NCI-H1105 treated with DMSO at 0.1 percent for 48 hours (cell line): ENCODE results near the gene ECI1.
A peak's percentile ranks its signal among the peaks of the same experiment; 100 is the strongest.
"Not testable (repeated sequence)": the region's sequence is repeated elsewhere in the genome, so short reads cannot be mapped to it uniquely, and the experiment has no call there.

Experiments used
- DNase-seq: peaks from one replicate; lab custom pipeline; 2025; lab: John Stamatoyannopoulos, UW

ECI1 gene

DNA sequence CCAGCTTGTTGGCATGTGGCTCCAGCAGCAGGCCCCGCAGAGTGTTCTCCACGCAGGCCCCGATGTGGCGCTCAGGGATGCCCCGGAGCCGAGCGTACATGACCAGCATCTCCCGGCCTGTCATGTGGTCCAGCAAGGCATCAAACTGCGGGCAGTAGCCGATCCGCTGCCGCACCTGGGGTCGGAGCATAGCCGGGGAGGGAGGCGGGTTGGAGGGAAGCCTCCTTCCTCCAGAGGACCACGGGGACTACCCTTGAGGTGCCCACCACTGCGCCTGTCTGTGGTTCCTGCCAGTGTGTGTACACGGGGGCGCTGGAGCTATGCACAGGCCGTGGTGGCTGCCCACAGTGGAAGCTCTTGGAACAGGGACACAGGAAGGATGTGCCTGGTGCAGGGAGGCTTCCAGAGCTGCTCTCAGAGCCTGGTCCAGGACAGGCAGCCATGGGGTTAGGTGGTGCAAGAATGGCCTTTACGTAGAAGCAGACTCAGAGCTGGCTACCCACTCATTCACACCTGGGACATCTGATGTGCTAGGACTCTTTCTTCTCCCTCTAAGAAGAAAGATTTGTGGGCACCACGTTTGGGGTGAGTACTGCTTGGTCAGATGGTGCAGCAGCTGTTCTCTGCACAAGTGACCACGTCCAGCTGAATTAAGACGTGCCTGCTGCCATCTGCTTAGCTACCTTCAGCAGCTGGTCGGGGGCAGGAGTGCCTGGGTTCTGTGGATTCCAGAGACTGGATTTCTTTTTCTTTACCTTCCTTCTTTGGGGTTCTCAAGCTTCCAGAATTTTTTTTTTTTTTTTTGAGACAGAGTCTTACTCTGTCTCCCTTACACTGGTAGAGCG lies 27.8 kb upstream of the ECI1 start:
- DNase-seq, result no peak

DNA sequence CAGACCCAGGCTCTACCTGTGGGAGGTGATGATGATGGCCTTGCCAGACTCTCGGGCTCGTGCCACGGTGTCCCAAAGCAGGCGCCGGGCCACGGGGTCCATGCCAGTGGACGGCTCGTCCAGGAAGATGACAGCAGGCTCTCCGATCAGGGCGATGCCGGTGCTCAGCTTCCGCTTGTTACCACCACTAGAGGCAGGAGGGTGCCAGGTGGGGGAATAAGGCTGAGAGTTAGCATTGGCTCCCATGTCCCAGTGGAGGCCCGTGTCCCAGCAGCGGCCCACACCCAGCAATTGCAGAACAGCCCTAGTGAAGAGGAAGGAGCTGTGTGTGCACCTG lies 26.9 kb upstream of the ECI1 start:
- DNase-seq, result no peak

DNA sequence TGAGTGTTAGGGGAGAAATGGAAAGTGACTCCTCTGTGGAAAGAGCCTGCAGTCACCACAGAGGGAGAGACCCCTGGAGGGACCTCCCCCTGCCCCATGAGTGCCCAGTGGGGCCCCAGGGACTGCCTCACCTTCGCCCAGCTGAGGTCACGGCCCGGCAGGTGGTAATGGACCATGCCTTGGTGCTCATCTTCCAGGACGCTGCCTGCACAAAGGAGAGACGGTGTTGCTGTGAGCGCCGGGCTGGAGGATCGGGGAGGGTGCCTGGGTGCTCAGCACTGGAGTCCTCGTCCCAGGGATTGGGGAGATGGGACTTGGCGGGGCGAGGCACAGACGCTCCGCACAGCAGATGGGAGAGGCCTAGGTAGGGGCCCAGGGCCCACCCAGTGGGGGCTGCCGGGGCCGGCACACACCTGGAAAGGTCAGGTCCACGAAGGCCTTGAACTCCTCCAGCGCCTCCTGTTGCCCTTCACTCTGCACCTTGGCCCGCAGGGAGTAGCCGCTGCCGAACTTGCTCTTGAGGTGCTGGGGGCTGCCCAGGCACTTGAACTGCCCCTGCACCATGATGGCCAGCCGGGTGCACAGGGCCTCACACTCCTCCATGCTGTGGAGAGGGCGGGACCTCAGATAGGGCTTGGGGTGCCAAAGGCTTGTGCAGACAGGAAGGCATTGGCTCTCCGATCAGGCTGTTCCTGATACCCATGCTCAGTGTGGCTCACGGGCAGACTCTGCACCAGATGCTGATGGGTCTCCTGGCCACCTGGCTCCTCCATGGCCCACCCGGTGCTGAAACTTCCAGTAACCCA lies 26.3 kb upstream of the ECI1 start:
- DNase-seq, result no peak

DNA sequence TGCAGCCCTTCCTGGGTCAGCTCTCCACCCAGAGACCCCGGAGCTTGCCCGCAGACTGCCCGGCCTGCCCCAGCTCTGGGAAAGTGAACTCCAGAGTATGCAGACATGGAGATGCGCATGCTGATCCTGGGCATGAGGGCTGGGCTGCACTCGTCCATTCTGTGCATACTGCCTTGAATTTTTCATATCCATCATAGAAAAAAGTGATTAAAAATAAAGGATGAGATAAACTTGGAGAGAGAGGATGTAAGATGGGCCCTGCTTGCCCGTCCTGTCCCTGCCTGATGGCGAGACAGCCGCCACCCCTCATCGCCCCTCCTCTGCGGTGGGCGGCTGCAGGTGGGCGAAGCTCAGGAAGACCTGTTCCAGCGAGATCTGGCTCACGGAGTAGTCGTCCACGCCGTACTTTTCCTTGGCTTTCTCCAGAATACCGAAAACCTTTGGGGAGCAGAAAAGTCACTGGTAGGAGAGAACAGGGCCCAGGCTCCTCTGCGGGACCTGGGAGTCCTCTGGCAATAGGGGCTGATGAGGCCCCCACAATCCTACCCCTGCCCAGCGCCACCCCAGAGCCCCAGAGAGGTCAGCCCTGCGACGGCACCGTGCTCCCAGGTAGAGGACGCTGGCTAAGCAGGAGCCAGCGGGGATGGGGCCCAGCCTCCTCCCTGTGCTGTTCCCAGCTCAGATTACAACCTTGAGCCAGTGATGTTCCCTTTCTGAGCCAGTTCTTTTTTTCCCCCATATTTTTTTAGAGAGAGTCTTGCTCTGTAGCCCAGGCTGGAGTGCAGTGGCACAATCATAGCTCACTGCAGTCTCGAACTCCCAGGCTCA lies 25.2 kb upstream of the ECI1 start:
- DNase-seq, result no peak

DNA sequence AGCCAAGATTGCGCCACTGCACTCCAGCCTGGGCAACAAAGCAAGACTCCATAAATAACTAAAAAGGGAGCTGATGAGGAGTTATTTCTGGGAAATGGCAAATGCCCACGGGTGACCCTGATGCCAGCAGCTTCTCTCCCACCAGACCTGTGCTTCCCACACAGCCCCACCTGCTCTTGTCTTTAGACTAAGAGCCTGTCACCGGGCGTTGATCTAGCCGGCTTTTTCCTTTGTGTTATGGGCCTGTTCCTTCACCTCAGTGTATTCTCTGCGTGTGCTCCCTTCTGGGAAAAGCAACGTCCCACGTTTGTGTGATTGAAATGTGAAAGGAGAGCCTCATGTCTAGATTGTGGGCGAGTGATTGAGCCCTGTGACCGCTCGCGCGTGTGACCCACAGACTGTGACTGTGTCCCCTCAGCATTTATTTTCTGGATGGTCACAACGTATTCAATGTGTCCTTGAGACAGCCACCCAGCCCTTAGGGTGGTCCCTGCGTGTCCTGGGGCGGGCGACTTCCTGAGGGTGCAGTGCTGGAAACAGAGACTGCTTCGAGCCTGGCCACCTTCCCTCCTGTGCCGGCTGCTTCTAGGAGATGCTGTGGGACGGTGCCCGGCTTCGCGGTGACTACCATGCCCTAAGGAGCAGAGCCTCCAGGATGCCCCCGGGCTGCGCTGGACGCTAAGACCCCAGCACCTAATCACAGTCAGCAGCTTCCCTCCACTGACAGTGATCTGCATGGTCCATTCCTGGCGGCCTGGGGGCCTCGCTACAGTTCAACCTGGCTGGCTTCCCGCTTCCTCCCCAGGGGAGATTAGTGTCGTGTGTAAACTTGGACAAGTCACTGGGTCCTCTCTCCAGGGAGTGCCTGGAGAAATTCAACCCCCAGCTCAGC lies 24.3 kb upstream of the ECI1 start:
- no peak for DNase-seq

DNA sequence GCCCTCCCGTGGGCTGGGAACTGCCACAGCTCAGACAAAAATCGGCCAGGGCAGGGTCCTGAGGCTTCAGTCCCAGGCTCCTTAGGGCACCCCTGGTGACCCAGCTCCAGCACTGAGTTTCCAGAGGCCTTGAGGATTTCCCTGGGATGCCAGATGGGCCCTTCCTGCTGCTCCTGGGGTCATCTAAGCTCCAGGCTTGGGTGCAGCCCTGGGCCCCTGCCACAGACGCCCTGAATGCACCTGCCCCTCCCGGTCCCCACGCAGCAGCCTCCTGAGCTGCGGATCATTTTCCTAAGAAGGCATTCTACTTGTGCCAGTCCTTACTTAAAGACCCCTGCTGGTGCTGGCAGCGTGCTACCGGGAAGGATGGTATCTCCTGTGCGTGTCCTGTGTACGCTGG lies 22.5 kb upstream of the ECI1 start:
- no peak for DNase-seq

DNA sequence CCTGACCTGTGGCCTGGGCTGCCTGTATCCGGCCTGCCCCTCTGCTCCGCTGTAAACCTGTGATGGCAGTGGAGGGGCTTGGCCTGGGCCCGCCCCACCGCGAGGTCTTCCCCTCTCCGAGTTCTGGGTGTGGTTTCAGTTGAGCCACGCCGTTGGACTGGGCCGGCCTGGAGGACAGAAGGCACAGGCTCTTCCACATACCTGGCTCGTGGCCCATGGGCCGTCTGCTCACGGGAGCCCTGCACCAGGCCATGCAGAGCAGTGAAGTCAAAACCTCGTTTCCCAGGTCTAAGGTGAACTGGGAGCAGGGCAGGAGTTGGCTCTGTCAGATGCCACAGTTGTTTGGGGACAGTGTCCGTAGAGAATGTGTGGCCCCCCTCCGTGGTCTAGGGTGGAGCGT lies 22.1 kb upstream of the ECI1 start:
- no peak for DNase-seq

DNA sequence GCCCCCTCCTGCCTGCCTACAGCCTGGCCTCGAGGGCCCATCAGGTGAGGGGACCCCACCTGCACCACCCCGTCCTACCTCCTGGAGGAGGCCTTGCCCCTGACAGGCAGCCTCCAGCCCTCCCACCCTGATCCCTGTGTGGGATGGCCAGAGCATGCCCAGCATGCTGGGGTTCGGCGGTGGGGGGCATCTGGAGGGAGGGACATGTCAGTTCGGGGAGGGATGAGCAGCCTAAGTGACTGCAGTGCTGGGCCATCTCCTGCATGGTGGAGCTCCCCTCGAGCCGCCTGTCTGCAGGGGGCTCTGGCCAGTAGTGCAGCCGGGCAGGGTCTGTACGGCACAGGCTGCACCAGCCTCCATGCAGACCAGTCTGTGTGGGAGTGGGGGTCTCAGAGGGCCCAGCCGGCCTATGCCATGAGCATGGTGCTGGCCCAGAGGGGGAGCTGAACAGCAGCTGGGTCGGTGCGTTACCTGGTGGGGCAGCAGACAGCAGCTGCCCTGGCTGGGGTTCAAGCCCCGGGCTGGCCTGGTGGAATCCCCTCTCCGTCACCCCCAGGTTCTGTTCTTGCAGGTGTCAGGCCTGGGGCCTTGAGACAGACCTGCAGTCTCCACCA lies 20.6 kb upstream of the ECI1 start:
- DNase-seq, result no peak

DNA sequence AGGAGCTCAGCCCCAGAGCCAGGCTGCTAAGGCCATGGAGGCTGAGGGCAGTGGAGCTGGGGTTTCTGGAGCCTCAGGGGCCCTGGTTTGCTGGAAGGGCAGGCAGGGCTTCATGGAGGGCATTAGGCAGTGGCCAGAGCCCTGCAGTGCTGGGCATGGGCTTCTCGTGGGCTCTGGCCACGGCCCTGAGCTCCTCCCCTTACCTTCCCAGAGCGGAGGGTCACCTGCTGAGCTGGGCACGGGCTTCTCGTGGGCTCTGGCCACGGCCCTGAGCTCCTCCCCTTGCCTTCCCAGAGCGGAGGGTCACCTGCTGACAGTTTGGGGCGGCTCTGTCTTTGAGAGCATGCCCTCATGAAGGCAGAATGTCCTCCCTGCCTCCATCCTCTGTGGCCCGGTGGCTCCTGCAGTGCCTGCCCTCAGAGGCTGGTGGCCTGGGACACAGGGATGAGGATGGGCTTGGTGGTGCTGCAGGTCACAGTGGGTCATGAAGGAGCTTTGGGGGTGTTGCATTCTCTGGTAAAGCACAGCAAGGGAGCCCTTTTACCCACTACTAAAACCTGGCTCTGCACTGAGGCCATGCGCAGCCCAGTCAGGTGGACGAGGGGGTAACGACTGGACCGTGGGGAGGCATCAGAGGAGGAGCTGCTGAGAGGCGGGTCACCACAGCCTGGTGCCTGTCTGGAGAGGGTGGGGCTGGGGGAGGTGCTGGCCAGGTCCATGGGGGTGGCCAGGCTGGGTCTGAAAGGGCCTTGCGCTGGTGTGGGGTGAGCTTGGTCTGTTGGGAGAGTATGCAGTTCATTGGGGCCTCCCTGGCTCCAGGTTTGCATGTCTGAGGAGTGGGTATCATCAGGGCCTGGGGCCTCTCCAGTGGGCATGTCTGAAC lies 19.4 kb upstream of the ECI1 start:
- no peak for DNase-seq

DNA sequence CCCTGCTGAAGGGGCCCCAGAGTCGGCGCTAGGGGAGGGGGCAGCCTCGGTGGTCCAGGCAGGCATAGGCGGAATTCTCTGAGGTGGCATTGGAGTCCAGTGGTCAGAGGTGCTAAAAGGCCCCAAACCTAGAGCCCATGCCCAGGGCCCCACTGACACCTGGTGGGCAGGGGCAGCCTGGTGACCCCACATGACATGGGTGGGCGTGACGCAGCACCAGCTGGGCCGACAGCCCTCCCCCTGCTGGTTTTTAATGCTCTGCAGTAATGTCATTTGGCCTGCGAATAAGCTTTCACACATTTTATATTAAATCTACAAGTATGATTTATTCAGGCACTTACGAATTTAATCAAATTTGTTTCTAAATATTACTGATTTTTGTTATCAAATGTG lies 18.7 kb upstream of the ECI1 start:
- no peak for DNase-seq

DNA sequence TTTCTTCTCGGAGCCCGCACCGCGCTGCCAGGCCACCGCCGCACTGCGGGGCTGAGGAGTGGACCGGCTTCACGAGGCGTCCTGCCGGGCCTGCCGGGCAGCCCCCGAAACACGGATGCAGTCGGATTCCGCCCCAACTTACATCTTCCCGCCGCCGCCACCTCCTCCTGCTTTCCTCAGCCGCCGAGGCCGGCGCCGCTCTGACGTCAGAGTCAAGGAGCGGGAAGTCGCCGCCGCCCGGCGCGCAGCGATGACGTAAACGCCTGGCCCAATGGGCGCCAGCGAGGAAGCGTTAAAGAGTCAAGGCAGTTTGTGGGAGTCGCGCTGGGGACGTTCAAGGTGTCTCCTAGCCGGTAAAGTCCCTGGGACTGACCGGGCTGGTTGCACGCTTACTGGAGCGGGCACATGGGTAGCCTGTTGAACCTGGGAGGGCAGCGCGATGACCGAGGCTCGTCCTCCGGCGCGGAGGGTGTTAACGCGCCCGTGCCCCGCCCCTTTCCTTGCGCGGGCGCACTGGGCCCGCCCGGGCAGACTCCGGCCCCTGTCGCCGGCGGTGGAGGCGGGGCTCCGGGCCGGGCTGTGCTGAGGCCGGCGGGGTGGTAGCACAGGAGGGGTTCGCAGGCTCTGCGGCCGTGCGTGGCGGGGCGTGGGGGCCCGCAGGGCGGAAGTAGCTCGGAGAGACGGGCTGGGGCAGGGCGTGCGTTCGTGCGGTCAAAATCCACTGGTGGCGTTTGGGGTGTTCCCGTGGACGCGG lies 16.7 kb upstream of the ECI1 start, which contains the start of gene RNPS1:
RNPS1 (minus strand) TSS at position 214 of the 754 bp plus-strand sequence. CDS start 3,483 bp downstream, outside the sequence.
- DNase-seq, result peak; percentile 79

DNA sequence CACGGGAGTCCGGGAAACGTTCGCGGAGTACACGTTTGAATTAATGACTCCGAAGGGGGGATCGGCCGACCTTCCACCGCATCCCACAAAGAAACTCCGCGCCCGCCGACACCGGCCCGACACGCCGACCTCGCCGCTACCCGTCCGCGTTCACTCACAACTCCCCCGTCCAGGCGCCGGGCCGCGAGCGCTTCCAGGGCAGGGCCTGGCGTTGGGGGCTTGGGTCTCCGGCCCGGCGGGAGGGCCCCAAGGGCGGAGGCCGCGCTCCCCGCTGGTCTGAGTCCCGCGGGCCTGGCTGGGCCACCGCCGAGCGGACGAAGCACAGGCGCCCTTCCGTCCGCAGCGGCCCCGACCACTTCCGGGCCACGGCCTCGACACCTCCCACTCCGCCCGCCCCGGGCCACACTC lies 16.1 kb upstream of the ECI1 start:
- peak; percentile 19 for DNase-seq

DNA sequence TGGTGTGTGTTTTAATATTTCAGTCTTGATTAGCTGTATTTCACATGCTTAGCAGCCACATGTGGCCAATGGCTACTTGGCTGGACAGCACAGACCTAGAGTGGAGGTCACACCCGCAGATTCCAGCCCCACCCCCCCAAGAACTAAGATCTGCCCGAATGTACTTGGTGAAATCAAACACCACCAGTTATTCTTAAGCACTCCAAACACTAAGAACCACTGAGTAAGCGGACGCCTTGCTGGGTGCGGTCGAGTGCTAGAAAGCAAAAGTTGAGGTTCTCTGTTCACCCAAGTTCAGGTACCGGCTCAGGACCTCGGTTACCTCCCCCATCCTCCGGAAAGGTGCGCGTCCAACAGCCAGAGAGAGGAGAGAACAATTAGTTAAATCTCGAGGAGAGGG lies 15.5 kb upstream of the ECI1 start:
- DNase-seq, result not testable (repeated sequence)

DNA sequence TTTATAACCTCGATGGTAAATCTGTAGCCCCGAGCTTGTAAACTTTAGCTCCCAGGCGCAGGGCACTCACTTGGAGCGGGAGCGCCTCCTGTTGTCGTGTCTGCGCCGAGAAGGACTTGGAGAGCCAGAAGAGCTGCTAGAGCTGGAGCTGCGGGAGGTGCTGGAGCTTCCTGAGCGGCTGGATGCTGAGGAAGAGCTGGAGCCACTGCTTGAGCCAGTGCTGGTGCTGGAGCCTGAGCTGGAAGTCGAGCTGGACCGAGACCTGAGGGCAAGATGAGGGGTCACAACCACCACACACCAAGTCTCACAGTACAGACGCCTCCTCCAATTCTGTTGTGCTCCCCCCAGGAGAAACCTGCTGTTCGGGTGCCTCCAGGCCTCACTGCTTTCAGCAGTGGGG lies 11.6 kb upstream of the ECI1 start:
- DNase-seq, result not testable (repeated sequence)

DNA sequence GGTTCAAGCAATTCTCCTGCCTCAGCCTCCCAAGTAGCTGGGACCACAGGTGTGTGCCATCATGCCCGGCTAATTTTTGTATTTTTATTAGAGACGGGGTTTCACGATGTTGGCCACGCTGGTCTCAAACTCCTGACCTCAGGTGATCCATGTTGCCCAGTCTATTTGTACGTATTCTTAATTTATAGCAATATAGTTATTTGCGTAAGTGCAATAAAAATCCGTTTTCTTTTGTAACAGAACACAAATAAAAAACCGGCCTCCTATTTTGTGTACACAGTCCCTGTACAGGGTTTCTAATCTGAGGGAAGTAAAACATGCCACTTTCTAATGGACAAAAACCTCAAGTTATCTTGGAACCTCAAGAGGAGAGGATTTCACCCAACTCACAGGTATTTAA lies 8.9 kb upstream of the ECI1 start:
- DNase-seq, result no peak

DNA sequence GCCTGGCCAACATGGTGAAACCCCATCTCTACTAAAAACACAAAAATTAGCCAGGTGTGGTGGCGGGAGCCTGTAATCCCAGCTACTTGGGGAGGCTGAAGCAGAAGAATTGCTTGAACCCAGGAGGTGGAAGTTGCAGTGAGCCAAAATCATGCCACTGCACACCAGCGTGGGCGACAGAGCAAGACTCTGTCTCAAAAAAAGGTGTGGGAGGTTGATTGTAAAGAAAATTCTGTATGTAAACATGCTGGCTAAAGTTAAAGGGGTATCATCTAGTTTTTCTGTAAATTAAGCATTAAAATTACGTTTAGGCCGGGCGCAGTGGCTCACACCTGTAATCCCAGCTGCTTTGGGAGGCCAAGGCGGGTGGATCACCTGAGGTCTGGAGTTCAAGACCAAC lies 7.1 kb upstream of the ECI1 start:
- not testable (repeated sequence) for DNase-seq

DNA sequence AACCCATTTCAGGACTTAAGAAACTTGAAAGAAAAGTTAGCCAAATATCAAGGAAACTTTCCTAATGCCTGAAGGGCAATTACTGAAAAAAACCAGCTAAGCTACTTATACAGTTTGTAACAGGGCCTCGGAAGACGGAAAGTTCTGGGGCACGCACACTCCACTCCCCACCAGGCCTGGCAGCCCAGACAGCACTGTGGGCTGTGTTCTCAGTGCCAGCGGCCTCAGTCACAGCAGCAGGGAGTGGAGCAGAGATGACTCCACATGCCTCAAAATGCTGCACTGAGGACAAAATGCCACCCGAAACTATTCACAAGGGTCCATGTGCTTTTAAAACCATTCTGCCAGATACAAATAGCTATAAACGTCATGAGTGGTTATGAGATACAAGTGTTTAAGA lies 6.3 kb upstream of the ECI1 start:
- no peak for DNase-seq

DNA sequence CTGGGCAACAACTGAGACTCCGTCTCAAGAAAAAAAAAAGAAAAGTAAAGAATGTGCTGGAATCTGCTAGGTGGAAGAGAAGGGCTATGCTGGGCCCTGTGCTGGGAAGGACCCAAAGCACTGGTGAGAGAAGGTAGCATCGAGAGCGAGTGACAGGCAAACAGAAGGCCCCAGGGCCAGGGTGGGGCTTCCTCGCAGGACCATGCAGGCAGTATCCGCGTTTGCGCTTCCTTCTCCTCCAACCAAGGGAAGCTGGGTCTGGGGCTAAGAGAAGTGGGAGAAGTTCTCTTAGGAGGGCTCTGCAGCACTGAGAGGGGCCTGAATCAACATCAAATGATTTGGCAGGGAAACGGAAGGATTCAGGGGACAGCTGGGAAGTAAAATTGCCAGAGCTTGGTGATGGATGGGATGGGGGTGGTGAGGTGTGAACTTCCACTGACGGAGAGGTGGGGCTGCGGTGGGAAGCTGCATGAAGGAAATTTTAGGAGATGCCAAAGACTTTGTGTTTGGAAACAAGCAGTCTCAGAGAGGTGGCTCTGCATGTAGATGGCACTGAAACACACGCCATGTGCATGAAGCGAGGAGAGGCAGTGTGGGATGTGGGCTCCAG lies 5.2 kb upstream of the ECI1 start:
- DNase-seq, result no peak

DNA sequence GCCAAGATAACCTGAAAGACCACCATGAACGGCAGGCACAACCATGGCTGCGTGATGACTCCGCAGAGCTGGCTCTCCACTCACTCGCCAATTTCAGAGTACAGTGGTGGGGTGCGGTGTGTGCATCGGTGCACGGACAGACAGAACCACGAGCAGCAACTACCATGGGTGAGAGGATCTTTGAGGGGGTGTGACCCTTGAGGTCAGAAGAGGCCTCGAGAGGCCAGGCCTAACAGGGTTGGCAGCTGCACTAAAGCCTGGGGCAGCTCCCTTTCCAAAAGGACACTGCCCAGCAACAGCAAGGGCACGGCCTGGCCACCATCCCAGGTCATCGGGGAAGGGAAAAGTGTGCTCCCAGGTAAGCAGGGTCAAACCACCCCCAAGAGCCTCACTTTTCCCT lies 1.9 kb upstream of the ECI1 start:
- no peak for DNase-seq
